H9 (cell line): Measurements from ENCODE around the gene CCDC33. TPM values are rescaled to one million over a fixed set of nuclear protein-coding genes. Genes with fewer than 3 reads are reported as not detected.

ENCODE experiments used
- DNase-seq: peaks from one replicate; pipeline ENCODE4 v3.0.0-alpha.2; 2017
- H2AFZ ChIP-seq: one replicate; pipeline ENCODE4 v1.6.1; 2013; ENCODE audit warnings: mild to moderate bottlenecking, low read length, control low read depth, moderate library complexity
- H2AK5ac ChIP-seq: 2 replicates; pipeline ENCODE4 v1.6.1; 2013; ENCODE audit warnings: low read length, control low read depth, mixed read lengths; ENCODE audit not compliant: insufficient read length
- H2BK120ac ChIP-seq: one replicate; pipeline ENCODE4 v1.6.1; 2013; ENCODE audit warnings: low read depth, mild to moderate bottlenecking, low read length, control low read depth, inconsistent platforms; ENCODE audit not compliant: poor library complexity, severe bottlenecking
- H2BK12ac ChIP-seq: 2 replicates; pipeline ENCODE4 v1.6.1; 2013; ENCODE audit warnings: low read length, control low read depth, mixed read lengths, low read depth; ENCODE audit not compliant: insufficient read length
- H2BK15ac ChIP-seq: 2 replicates; pipeline ENCODE4 v1.6.1; 2013; ENCODE audit warnings: low read depth, low read length, control low read depth
- H2BK20ac ChIP-seq: one replicate; pipeline ENCODE4 v1.6.1; 2013; ENCODE audit warnings: low read depth, mild to moderate bottlenecking, low read length, control low read depth, inconsistent platforms; ENCODE audit not compliant: poor library complexity, severe bottlenecking
- H2BK5ac ChIP-seq: 2 replicates; pipeline ENCODE4 v1.6.1; 2013; ENCODE audit warnings: low read length, control low read depth, mixed read lengths; ENCODE audit not compliant: insufficient read length
- H3K14ac ChIP-seq: 2 replicates; pipeline ENCODE4 v1.6.1; 2013; ENCODE audit warnings: low read length, control low read depth; ENCODE audit not compliant: insufficient read depth
- H3K18ac ChIP-seq: 2 replicates; pipeline ENCODE4 v1.6.1; 2013; ENCODE audit warnings: low read depth, mild to moderate bottlenecking, mixed read lengths, low read length, control low read depth; ENCODE audit not compliant: insufficient read length
- H3K23ac ChIP-seq: 2 replicates; pipeline ENCODE4 v1.6.1; 2013; ENCODE audit warnings: low read length, control low read depth, mixed read lengths, low read depth; ENCODE audit not compliant: insufficient read length
- H3K23me2 ChIP-seq: 2 replicates; pipeline ENCODE4 v1.6.1; 2013; ENCODE audit warnings: low read depth, mild to moderate bottlenecking, mixed read lengths, low read length, control low read depth; ENCODE audit not compliant: insufficient read length, poor library complexity, severe bottlenecking
- H3K27ac ChIP-seq: 2 replicates; pipeline ENCODE4 v1.5.1; 2013; ENCODE audit warnings: low read length, control low read depth, mixed read lengths, low read depth; ENCODE audit not compliant: insufficient read length
- H3K27me3 ChIP-seq: 2 replicates; pipeline ENCODE4 v1.6.1; 2013; ENCODE audit warnings: low read length, control low read depth, inconsistent platforms; ENCODE audit not compliant: insufficient read depth
- H3K4ac ChIP-seq: 2 replicates; pipeline ENCODE4 v1.6.1; 2013; ENCODE audit warnings: low read depth, mild to moderate bottlenecking, control low read depth, inconsistent platforms, low read length, moderate library complexity
- H3K4me1 ChIP-seq: 2 replicates; pipeline ENCODE4 v1.6.1; 2013; ENCODE audit warnings: low read length, control low read depth, inconsistent platforms; ENCODE audit not compliant: insufficient read depth
- H3K4me2 ChIP-seq: 2 replicates; pipeline ENCODE4 v1.6.1; 2013; ENCODE audit warnings: low read length, control low read depth, mixed read lengths; ENCODE audit not compliant: insufficient read length, insufficient read depth
- H3K56ac ChIP-seq: 2 replicates; pipeline ENCODE4 v1.6.1; 2013; ENCODE audit warnings: low read depth, mild to moderate bottlenecking, mixed read lengths, low read length, control low read depth; ENCODE audit not compliant: insufficient read length
- H3K79me1 ChIP-seq: 2 replicates; pipeline ENCODE4 v1.6.1; 2013; ENCODE audit warnings: low read depth, mild to moderate bottlenecking, moderate library complexity, low read length, control low read depth, inconsistent platforms; ENCODE audit not compliant: insufficient read depth, poor library complexity, severe bottlenecking
- H3K79me2 ChIP-seq: 2 replicates; pipeline ENCODE4 v1.6.1; 2013; ENCODE audit warnings: low read length, control low read depth, inconsistent platforms; ENCODE audit not compliant: insufficient read depth
- H3K9ac ChIP-seq: 2 replicates; pipeline ENCODE4 v1.6.1; 2013; ENCODE audit warnings: low read length, control low read depth, mixed read lengths; ENCODE audit not compliant: insufficient read length; ENCODE audit errors: extremely low read depth
- H3K9me3 ChIP-seq: one replicate; pipeline ENCODE4 v1.6.1; 2013; ENCODE audit warnings: low read depth, low read length, inconsistent platforms; ENCODE audit not compliant: control insufficient read depth
- H3T11ph ChIP-seq: one replicate; pipeline ENCODE4 v1.6.1; 2013; ENCODE audit warnings: mild to moderate bottlenecking, low read length, control low read depth, inconsistent platforms
- H4K20me1 ChIP-seq: one replicate; pipeline ENCODE4 v1.6.1; 2013; ENCODE audit not compliant: control insufficient read depth, insufficient read length, insufficient read depth
- H4K5ac ChIP-seq: 2 replicates; pipeline ENCODE4 v1.6.1; 2013; ENCODE audit warnings: low read depth, mild to moderate bottlenecking, mixed read lengths, low read length, control low read depth; ENCODE audit not compliant: insufficient read length
- H4K8ac ChIP-seq: replicated peaks from 2 replicates; pipeline ENCODE4 v1.6.1; 2013; ENCODE audit warnings: low read length, control low read depth, mixed read lengths, low read depth; ENCODE audit not compliant: insufficient read length
- H4K91ac ChIP-seq: 2 replicates; pipeline ENCODE4 v1.6.1; 2013; ENCODE audit warnings: low read depth, mild to moderate bottlenecking, moderate library complexity, mixed read lengths, low read length, control low read depth; ENCODE audit not compliant: insufficient read length
- H3K27ac Mint-ChIP-seq, 3 experiments: 2 replicates in 2 of 3; 3 replicates in 1 of 3; pipeline ENCODE4 v1.8.0; 2020 to 2021; ENCODE audit warnings: mixed read lengths in 3 of 3, mild to moderate bottlenecking in 1 of 3, moderate library complexity in 1 of 3
- H3K27me3 Mint-ChIP-seq: 2 replicates; pipeline ENCODE4 v1.8.0; 2021; ENCODE audit warnings: low read depth, mild to moderate bottlenecking, moderate library complexity, mixed read lengths
- H3K36me3 Mint-ChIP-seq, 3 experiments: 2 replicates in 2 of 3; 3 replicates in 1 of 3; pipeline ENCODE4 v1.8.0; 2020 to 2021; ENCODE audit warnings: low read depth in 3 of 3, mixed read lengths in 3 of 3; ENCODE audit not compliant: insufficient read depth in 1 of 3
- H3K4me1 Mint-ChIP-seq, 2 experiments: 2 replicates each; pipeline ENCODE4 v1.8.0; 2020; ENCODE audit warnings: mixed read lengths in 2 of 2
- H3K4me3 Mint-ChIP-seq, 2 experiments: 2 replicates in 1 of 2; 3 replicates in 1 of 2; pipeline ENCODE4 v1.8.0; 2020 to 2021; ENCODE audit warnings: mild to moderate bottlenecking in 2 of 2, mixed read lengths in 2 of 2, moderate library complexity in 1 of 2
- H3K9me3 Mint-ChIP-seq, 2 experiments: 2 replicates in 1 of 2; 3 replicates in 1 of 2; pipeline ENCODE4 v1.8.0; 2020; ENCODE audit warnings: mild to moderate bottlenecking in 2 of 2, mixed read lengths in 2 of 2, moderate library complexity in 1 of 2
- WGBS: extraction: QIAGEN DNeasy Blood & Tissue Kit; methylation state at CpG from one replicate; pipeline ENCODE4 v1.1.7; 2013; ENCODE audit warnings: missing lambda C conversion rate, low lambda C conversion rate, mixed read lengths; ENCODE audit not compliant: insufficient read length; ENCODE audit errors: extremely low coverage; 5-methylcytosine and 5-hydroxymethylcytosine counted together
- total RNA-seq: library from RNA; stranded (reverse); gene quantifications from 2 replicates; pipeline ENCODE4 v1.2.1, GENCODE V29; 2021
- TF ChIP-seq, protein P1 (sequence below): fragments of 200-600 bp; sonication (generic); conservative IDR thresholded peaks from 3 replicates; pipeline ENCODE4 v1.8.0; 2021; ENCODE audit warnings: antibody characterized with exemption, mild to moderate bottlenecking

Gene CCDC33
- total RNA-seq, 1 experiment from 2014 or later: 4.6 TPM

DNA sequence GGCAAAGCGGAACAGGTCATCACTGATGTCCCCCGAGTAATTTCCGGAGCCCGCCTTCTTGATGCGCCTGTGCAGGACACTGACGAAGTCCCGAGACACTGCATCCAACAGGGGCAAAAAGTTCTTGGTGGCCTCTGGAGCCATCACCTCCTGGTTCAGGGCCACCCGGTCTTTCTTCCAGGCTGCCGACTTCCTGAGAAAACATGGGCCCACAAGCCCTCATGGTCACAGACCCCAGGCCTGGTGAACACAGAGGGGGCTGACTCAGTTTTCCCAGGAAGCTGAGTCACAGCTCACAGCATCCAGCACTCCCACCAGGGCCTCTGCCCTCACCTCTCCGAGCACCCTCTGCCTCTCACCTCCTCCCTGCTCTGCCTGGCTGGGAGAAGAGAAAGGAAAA lies 108.9 kb downstream of the CCDC33 start:
- no peak overlapping the region for H2BK20ac ChIP-seq
- no peak overlapping the region for H3K56ac ChIP-seq
- 0 out of 2 replicates have a peak overlapping the region, but pooled peaks have one; percentile 25 for H3K14ac ChIP-seq
- H2BK5ac ChIP-seq: no peak overlapping the region
- no peak overlapping the region for H3K18ac ChIP-seq
- H3T11ph ChIP-seq: no peak overlapping the region
- H2BK15ac ChIP-seq: no peak overlapping the region
- H3K23me2 ChIP-seq: no peaks in the 10 kb centered on the region
- H3K4me2 ChIP-seq: no peak overlapping the region
- no peak overlapping the region for H3K27ac Mint-ChIP-seq
- H4K5ac ChIP-seq: no peak overlapping the region
- no CpG with 5 or more reads among the region's 10 CpGs for WGBS
- no peaks in the 10 kb centered on the region for H3K9me3 ChIP-seq
- no peaks in the 10 kb centered on the region for H3K27me3 ChIP-seq
- no peak overlapping the region for H4K8ac ChIP-seq
- peaks cover 7% of the 10 kb centered on the region for H3K27me3 Mint-ChIP-seq
- H2AK5ac ChIP-seq: no peak overlapping the region
- no peak overlapping the region for H3K27ac ChIP-seq
- no peak overlapping the region for H3K4ac ChIP-seq
- TF ChIP-seq, protein P1, sequence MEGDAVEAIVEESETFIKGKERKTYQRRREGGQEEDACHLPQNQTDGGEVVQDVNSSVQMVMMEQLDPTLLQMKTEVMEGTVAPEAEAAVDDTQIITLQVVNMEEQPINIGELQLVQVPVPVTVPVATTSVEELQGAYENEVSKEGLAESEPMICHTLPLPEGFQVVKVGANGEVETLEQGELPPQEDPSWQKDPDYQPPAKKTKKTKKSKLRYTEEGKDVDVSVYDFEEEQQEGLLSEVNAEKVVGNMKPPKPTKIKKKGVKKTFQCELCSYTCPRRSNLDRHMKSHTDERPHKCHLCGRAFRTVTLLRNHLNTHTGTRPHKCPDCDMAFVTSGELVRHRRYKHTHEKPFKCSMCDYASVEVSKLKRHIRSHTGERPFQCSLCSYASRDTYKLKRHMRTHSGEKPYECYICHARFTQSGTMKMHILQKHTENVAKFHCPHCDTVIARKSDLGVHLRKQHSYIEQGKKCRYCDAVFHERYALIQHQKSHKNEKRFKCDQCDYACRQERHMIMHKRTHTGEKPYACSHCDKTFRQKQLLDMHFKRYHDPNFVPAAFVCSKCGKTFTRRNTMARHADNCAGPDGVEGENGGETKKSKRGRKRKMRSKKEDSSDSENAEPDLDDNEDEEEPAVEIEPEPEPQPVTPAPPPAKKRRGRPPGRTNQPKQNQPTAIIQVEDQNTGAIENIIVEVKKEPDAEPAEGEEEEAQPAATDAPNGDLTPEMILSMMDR: no peak
- H4K20me1 ChIP-seq: no peaks in the 10 kb centered on the region
- H3K79me2 ChIP-seq: no peaks in the 10 kb centered on the region
- DNase-seq: no peak
- H3K9ac ChIP-seq: no peak overlapping the region
- H3K23ac ChIP-seq: no peak overlapping the region
- no peak overlapping the region for H3K4me3 Mint-ChIP-seq
- peaks cover 5% of the 10 kb centered on the region in 2 experiments for H3K4me1 Mint-ChIP-seq
- no peaks in the 10 kb centered on the region for H3K79me1 ChIP-seq
- no peak overlapping the region for H4K91ac ChIP-seq
- H2BK12ac ChIP-seq: peak overlapping the region; percentile 40
- H2BK120ac ChIP-seq: no peak overlapping the region
- H3K9me3 Mint-ChIP-seq: no peaks in the 10 kb centered on the region
- peaks cover 0 to 2% (median 0%) of the 10 kb centered on the region in 3 experiments; a peak in 1 of 7 replicates for H3K36me3 Mint-ChIP-seq
- no peaks in the 10 kb centered on the region; the same call in 1 of the 2 replicates for H3K4me1 ChIP-seq
- no peak overlapping the region for H2AFZ ChIP-seq
